ENCODE measurements around the gene DCDC2C.

DNA sequence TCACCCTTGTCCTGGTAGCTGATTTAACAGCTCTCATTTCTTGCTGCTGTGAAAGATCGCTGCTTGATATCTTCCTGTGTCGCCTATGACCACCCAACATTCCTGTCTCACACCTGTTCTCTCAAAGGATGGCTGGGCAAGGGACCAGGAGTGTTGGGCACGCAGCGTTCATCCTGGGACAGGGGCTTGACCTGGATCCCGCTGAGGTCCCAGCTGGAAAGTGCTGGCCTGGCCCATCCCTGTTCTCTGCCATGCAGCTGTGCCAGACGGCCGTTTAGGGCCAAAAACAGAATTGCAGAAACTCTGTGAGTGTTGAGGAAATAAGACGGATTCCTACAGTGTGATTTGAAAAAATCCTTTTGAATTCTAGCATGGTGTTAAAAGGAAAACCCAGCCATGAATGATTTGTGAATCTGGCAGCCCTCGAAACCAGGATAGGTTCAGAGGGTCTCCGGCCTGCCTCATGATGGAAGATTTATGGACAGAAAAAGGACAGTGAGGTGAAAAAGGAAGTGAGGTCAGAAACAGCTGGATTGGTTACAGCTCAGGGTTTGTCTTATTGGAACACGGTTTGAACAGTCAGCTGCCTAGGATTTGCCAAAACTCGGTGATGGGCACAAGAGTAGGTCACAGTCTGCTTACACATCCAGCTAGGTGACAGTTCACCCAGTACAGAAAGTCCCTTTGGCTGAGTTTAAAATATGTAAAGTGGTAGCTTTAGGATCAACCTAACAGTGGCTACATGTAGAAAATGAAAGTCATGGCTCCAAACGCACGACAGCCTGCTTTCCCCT, 164.8 kb downstream of the DCDC2C start:
- TF ChIP-seq CTCF (IDR thresholded peaks at IDR 0.05) (no peak), EZH2 (IDR thresholded peaks at IDR 0.05) (no peak), EZH2phosphoT487 (IDR thresholded peaks at IDR 0.05) (no peak)

Data from neural progenitor cell (in vitro differentiated cells).